Prostate gland (tissue), 2 donors: ENCODE results near the gene VIPR2. TPM values are rescaled to one million over a fixed set of nuclear protein-coding genes. Genes with fewer than 3 reads are reported as not detected.

Experiments
- DNase-seq: peaks from one replicate; pipeline ENCODE4 v3.0.0-alpha.2; 2019; ENCODE audit warnings: low spot score
- H3K27ac ChIP-seq, 2 donors: fragments of 200-600 bp; sonication (generic); 2 replicates each; pipeline ENCODE4 v1.5.1; 2017 to 2019
- H3K27me3 ChIP-seq: fragments of 200-600 bp; sonication (generic); replicated peaks from 2 replicates; pipeline ENCODE4 v1.5.1; 2019; ENCODE audit not compliant: insufficient read depth
- H3K36me3 ChIP-seq, 2 donors: fragments of 200-600 bp; sonication (generic); 1 replicate in 1 of 2; 2 replicates in 1 of 2; pipeline versions ENCODE4 v1.5.1 to v1.8.1; 2017 to 2019
- H3K4me1 ChIP-seq: fragments of 200-600 bp; sonication (generic); replicated peaks from 2 replicates; pipeline ENCODE4 v1.5.1; 2019
- H3K4me3 ChIP-seq, 2 donors: fragments of 200-600 bp; sonication (generic); 2 replicates each; pipeline ENCODE4 v1.5.1; 2017 to 2019
- H3K9me3 ChIP-seq: fragments of 200-600 bp; sonication (generic); 2 replicates; pipeline ENCODE4 v1.5.1; 2017
- CTCF ChIP-seq, 4 experiments: fragments of 200-600 bp in 2 of 4; fragments of 450-650 bp in 2 of 4; sonication (generic) in 2 of 4; IDR thresholded peaks; 1 replicate in 3 of 4; 2 replicates in 1 of 4; pipeline ENCODE4 v1.5.1; 2016 to 2019; ENCODE audit warnings: antibody characterized with exemption in 4 of 4, mild to moderate bottlenecking in 2 of 4, moderate library complexity in 2 of 4
- POLR2A ChIP-seq: fragments of 450-650 bp; IDR thresholded peaks from one replicate; pipeline ENCODE4 v1.6.1; 2016; ENCODE audit warnings: antibody characterized with exemption, mild to moderate bottlenecking
- POLR2AphosphoS5 ChIP-seq: sonication (generic); formaldehyde crosslinking; IDR thresholded peaks from one replicate; pipeline ENCODE4 v1.6.1; 2017; ENCODE audit warnings: antibody characterized with exemption
- WGBS: methylation state at CpG from one replicate; pipeline ENCODE4 v1.1.5; 2018; 5-methylcytosine and 5-hydroxymethylcytosine counted together
- intact Hi-C: fragments of 100-400 bp; cut with DNase I; formaldehyde crosslinking; loops from one replicate; pipeline ENCODE4 v1.14.2; 2022
- total RNA-seq, 2 donors: library from RNA; depleted of rRNA; stranded (reverse); fragments of >200 nt; gene quantifications; one replicate each; pipeline ENCODE4 v1.1.0, GENCODE V29; 2016

Gene VIPR2
- total RNA-seq, 2 donors from 2014 or later, result 1.0 to 13.5 TPM

- Histone ChIP-seq H3K36me3 (no peaks in the 10 kb centered on the region), H3K27ac (no peak overlapping the region), H3K9me3 (no peaks in the 10 kb centered on the region), H3K4me3 (no peak overlapping the region), H3K27me3 (no peaks in the 10 kb centered on the region), H3K4me1 (no peaks in the 10 kb centered on the region)
- 73% methylated on average over 16 of the region's 16 CpGs for WGBS
- DNase-seq, result no peak
- TF ChIP-seq CTCF (IDR thresholded peaks at IDR 0.05) (no peak), POLR2A (no peak), POLR2AphosphoS5 (no peak)
- intact Hi-C loops, result no loop called here
Measured at GRCh38 chr7:159116581-159117339, 27.9 kb downstream of the VIPR2 start.

- Histone ChIP-seq H3K36me3 (no peaks in the 10 kb centered on the region), H3K4me1 (no peaks in the 10 kb centered on the region), H3K27ac (no peak overlapping the region), H3K9me3 (no peaks in the 10 kb centered on the region), H3K4me3 (no peak overlapping the region), H3K27me3 (no peaks in the 10 kb centered on the region)
- WGBS, result 74% methylated on average over 19 of the region's 19 CpGs
- TF ChIP-seq CTCF (IDR thresholded peaks at IDR 0.05), result no peak
- no peak for TF ChIP-seq POLR2A
- no peak for TF ChIP-seq POLR2AphosphoS5
- intact Hi-C loops, result no loop called here
- DNase-seq, result no peak
Measured at GRCh38 chr7:159115601-159116501, 28.8 kb downstream of the VIPR2 start.

- intact Hi-C loops, result no loop called here
- TF ChIP-seq CTCF (IDR thresholded peaks at IDR 0.05), result no peak
- TF ChIP-seq POLR2A, result no peak
- TF ChIP-seq POLR2AphosphoS5, result no peak
- Histone ChIP-seq H3K36me3 (no peaks in the 10 kb centered on the region), H3K4me3 (no peak overlapping the region), H3K4me1 (no peaks in the 10 kb centered on the region), H3K9me3 (no peaks in the 10 kb centered on the region), H3K27ac (no peak overlapping the region), H3K27me3 (no peaks in the 10 kb centered on the region)
- no peak for DNase-seq
- WGBS, result 20% methylated on average over 7 of the region's 7 CpGs
Measured at GRCh38 chr7:159114981-159115380, 29.7 kb downstream of the VIPR2 start.

- Histone ChIP-seq H3K36me3 (no peaks in the 10 kb centered on the region), H3K4me1 (no peaks in the 10 kb centered on the region), H3K9me3 (no peaks in the 10 kb centered on the region), H3K27ac (no peak overlapping the region), H3K27me3 (no peaks in the 10 kb centered on the region), H3K4me3 (no peak overlapping the region)
- TF ChIP-seq CTCF (IDR thresholded peaks at IDR 0.05) (no peak), POLR2AphosphoS5 (no peak), POLR2A (no peak)
- intact Hi-C loops, result no loop called here
- 74% methylated on average over 7 of the region's 7 CpGs for WGBS
- DNase-seq, result no peak
Measured at GRCh38 chr7:159114096-159114495, 30.6 kb downstream of the VIPR2 start.
